Loucy (cell line): Measurements from ENCODE around the gene NARF.

Source experiments
- EZH2phosphoT487 ChIP-seq: fragments of 200-600 bp; IDR thresholded peaks from 2 replicates; pipeline ENCODE4 v1.6.1; 2018; ENCODE audit warnings: antibody characterized with exemption, mild to moderate bottlenecking, moderate library complexity, borderline replicate concordance
- TF ChIP-seq, protein P1 (sequence below): fragments of 200-600 bp; sonication (generic); conservative IDR thresholded peaks from 2 replicates; pipeline ENCODE4 v1.5.1; 2014; ENCODE audit warnings: mild to moderate bottlenecking, antibody characterized with exemption, low read length

DNA sequence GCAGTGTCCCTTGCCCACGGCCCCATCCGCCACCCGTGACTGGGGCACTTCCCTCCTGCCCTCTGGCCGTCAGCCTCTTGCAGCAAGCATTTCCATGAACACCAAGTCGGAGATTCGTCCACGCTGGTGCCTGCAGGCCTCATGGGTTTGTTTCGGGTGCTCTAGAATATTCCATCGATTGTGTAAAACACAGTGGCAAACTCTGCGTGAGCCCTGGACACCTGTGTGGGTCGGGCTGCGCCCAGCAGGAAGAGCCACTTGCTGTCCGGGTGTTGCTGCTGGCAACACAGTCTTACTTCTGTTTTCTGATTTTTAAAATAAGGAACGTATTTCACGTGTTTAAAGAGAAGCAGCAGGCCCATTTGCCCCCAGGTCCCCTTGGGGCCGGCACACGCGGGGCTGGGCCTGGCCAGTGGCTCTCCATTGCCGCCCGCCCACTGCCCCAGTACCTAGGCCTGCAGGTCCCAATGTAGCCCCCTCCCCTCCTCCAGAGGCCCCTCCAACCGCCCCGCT is 18.0 kb upstream of the NARF start:
- TF ChIP-seq, protein P1, sequence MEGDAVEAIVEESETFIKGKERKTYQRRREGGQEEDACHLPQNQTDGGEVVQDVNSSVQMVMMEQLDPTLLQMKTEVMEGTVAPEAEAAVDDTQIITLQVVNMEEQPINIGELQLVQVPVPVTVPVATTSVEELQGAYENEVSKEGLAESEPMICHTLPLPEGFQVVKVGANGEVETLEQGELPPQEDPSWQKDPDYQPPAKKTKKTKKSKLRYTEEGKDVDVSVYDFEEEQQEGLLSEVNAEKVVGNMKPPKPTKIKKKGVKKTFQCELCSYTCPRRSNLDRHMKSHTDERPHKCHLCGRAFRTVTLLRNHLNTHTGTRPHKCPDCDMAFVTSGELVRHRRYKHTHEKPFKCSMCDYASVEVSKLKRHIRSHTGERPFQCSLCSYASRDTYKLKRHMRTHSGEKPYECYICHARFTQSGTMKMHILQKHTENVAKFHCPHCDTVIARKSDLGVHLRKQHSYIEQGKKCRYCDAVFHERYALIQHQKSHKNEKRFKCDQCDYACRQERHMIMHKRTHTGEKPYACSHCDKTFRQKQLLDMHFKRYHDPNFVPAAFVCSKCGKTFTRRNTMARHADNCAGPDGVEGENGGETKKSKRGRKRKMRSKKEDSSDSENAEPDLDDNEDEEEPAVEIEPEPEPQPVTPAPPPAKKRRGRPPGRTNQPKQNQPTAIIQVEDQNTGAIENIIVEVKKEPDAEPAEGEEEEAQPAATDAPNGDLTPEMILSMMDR = no peak
- no peak for TF ChIP-seq EZH2phosphoT487
